Measurements from ENCODE around the gene IQCK.

Gene IQCK

GRCh38 chr16:19690196-19690595, 27.9 kb upstream of the IQCK start:
- no peak for TF ChIP-seq EZH2phosphoT487 (conservative IDR thresholded peaks at IDR 0.05; ENCODE audit: low read length)
- TF ChIP-seq, protein P1, sequence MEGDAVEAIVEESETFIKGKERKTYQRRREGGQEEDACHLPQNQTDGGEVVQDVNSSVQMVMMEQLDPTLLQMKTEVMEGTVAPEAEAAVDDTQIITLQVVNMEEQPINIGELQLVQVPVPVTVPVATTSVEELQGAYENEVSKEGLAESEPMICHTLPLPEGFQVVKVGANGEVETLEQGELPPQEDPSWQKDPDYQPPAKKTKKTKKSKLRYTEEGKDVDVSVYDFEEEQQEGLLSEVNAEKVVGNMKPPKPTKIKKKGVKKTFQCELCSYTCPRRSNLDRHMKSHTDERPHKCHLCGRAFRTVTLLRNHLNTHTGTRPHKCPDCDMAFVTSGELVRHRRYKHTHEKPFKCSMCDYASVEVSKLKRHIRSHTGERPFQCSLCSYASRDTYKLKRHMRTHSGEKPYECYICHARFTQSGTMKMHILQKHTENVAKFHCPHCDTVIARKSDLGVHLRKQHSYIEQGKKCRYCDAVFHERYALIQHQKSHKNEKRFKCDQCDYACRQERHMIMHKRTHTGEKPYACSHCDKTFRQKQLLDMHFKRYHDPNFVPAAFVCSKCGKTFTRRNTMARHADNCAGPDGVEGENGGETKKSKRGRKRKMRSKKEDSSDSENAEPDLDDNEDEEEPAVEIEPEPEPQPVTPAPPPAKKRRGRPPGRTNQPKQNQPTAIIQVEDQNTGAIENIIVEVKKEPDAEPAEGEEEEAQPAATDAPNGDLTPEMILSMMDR (IDR thresholded peaks at IDR 0.05; ENCODE audit: insufficient read depth, low read length, poor library complexity, severe bottlenecking): no peak

DNA sequence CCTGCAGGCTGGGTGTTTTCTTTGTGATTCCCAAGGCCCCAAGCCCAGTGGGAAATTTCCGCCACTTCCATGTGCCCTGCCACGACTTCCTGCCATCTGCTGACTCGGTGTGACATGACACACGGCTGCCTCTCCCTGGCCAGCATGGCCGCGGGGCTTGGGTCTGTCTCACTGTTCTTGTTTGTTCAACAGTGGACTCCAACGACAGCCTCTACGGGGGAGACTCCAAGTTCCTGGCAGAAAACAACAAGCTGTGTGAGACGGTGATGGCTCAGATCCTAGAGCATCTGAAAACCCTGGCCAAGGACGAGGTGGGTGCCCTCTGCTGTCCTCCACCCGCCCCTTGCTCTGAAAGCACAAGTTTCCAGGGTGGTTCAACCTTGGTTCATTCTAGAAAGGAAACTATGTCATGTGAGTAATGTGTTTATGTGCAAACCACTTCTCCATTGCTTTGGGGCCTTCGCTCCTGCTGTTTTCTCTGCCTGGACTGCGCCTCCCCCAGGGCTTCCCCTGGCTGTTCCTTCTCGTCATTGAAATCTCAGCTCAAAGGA, 26.8 kb upstream of the IQCK start:
- Histone ChIP-seq H2AFZ (ENCODE audit: low read depth, low read length, severe bottlenecking) (no peak overlapping the region), H3K27me3 (ENCODE audit: low read length) (no peaks in the 10 kb centered on the region), H3K27ac (ENCODE audit: low read depth, low read length) (no peak overlapping the region), H3K9ac (ENCODE audit: low read length) (no peak overlapping the region), H3K4me3 (ENCODE audit: insufficient read depth, low read length, poor library complexity, severe bottlenecking) (no peak overlapping the region), H3F3A (ENCODE audit: insufficient read depth) (no peaks in the 10 kb centered on the region), H3K9me2 (replicated peaks; ENCODE audit: insufficient read depth, low read length) (no peaks in the 10 kb centered on the region), H3K4me2 (ENCODE audit: low read depth, low read length, poor library complexity, severe bottlenecking) (no peak overlapping the region), H3K79me2 (ENCODE audit: insufficient read depth, low read length) (no peaks in the 10 kb centered on the region), H3K9me3 (ENCODE audit: insufficient read depth, low read length) (no peaks in the 10 kb centered on the region), H4K20me1 (ENCODE audit: low read depth, low read length) (no peaks in the 10 kb centered on the region), H3K36me3 (ENCODE audit: low read length) (no peaks in the 10 kb centered on the region)
- TF ChIP-seq EZH2phosphoT487 (conservative IDR thresholded peaks at IDR 0.05; ENCODE audit: low read length): no peak

More at GRCh38 chr16:19690196-19690595, 27.9 kb upstream of the IQCK start:
- H3K9me2 ChIP-seq (replicated peaks; ENCODE audit: insufficient read depth, low read length): no peaks in the 10 kb centered on the region
- no peak overlapping the region for H3K4me3 ChIP-seq (ENCODE audit: insufficient read depth, low read length, poor library complexity, severe bottlenecking)
- no peak overlapping the region for H3K27ac ChIP-seq (ENCODE audit: low read depth, low read length)
- H3K4me2 ChIP-seq (ENCODE audit: low read depth, low read length, poor library complexity, severe bottlenecking): no peak overlapping the region
- no peak overlapping the region for H3K9ac ChIP-seq (ENCODE audit: low read length)
- H3K9me3 ChIP-seq (ENCODE audit: insufficient read depth, low read length): no peaks in the 10 kb centered on the region
- no peaks in the 10 kb centered on the region for H4K20me1 ChIP-seq (ENCODE audit: low read depth, low read length)
- no peak overlapping the region for H2AFZ ChIP-seq (ENCODE audit: low read depth, low read length, severe bottlenecking)
- no peaks in the 10 kb centered on the region for H3K79me2 ChIP-seq (ENCODE audit: insufficient read depth, low read length)
- no peaks in the 10 kb centered on the region for H3K36me3 ChIP-seq (ENCODE audit: low read length)
- H3K27me3 ChIP-seq (ENCODE audit: low read length): no peaks in the 10 kb centered on the region
- H3F3A ChIP-seq (ENCODE audit: insufficient read depth): no peaks in the 10 kb centered on the region

- Histone ChIP-seq H4K20me1 (ENCODE audit: low read depth, low read length) (no peaks in the 10 kb centered on the region), H2AFZ (ENCODE audit: low read depth, low read length, severe bottlenecking) (no peak overlapping the region), H3F3A (ENCODE audit: insufficient read depth) (no peaks in the 10 kb centered on the region), H3K27ac (ENCODE audit: low read depth, low read length) (no peak overlapping the region), H3K79me2 (ENCODE audit: insufficient read depth, low read length) (no peaks in the 10 kb centered on the region), H3K36me3 (ENCODE audit: low read length) (no peaks in the 10 kb centered on the region), H3K27me3 (ENCODE audit: low read length) (no peaks in the 10 kb centered on the region), H3K9ac (ENCODE audit: low read length) (no peak overlapping the region), H3K9me2 (replicated peaks; ENCODE audit: insufficient read depth, low read length) (no peaks in the 10 kb centered on the region), H3K4me2 (ENCODE audit: low read depth, low read length, poor library complexity, severe bottlenecking) (no peak overlapping the region), H3K4me3 (ENCODE audit: insufficient read depth, low read length, poor library complexity, severe bottlenecking) (no peak overlapping the region), H3K9me3 (ENCODE audit: insufficient read depth, low read length) (no peaks in the 10 kb centered on the region)
- no peak for TF ChIP-seq EZH2phosphoT487 (conservative IDR thresholded peaks at IDR 0.05; ENCODE audit: low read length)
- TF ChIP-seq, protein P1 (IDR thresholded peaks at IDR 0.05; ENCODE audit: insufficient read depth, low read length, poor library complexity, severe bottlenecking): no peak
Observed at GRCh38 chr16:19694989-19695388, 23.1 kb upstream of the IQCK start.

GRCh38 chr16:19696328-19696727, 21.7 kb upstream of the IQCK start:
- H3K27me3 ChIP-seq (ENCODE audit: low read length): no peaks in the 10 kb centered on the region
- no peaks in the 10 kb centered on the region for H3K9me3 ChIP-seq (ENCODE audit: insufficient read depth, low read length)
- H4K20me1 ChIP-seq (ENCODE audit: low read depth, low read length): no peaks in the 10 kb centered on the region
- no peak overlapping the region for H2AFZ ChIP-seq (ENCODE audit: low read depth, low read length, severe bottlenecking)
- no peak overlapping the region for H3K4me2 ChIP-seq (ENCODE audit: low read depth, low read length, poor library complexity, severe bottlenecking)
- H3K9me2 ChIP-seq (replicated peaks; ENCODE audit: insufficient read depth, low read length): no peaks in the 10 kb centered on the region
- no peaks in the 10 kb centered on the region for H3K36me3 ChIP-seq (ENCODE audit: low read length)
- H3K9ac ChIP-seq (ENCODE audit: low read length): no peak overlapping the region
- no peak overlapping the region for H3K27ac ChIP-seq (ENCODE audit: low read depth, low read length)
- no peaks in the 10 kb centered on the region for H3K79me2 ChIP-seq (ENCODE audit: insufficient read depth, low read length)
- no peak for TF ChIP-seq EZH2phosphoT487 (conservative IDR thresholded peaks at IDR 0.05; ENCODE audit: low read length)
- TF ChIP-seq, protein P1 (IDR thresholded peaks at IDR 0.05; ENCODE audit: insufficient read depth, low read length, poor library complexity, severe bottlenecking): no peak
- no peak overlapping the region for H3K4me3 ChIP-seq (ENCODE audit: insufficient read depth, low read length, poor library complexity, severe bottlenecking)
- no peaks in the 10 kb centered on the region for H3F3A ChIP-seq (ENCODE audit: insufficient read depth)

Measured in SU-DHL-6 (cell line).